CD14-positive monocyte (primary cell): ENCODE results near the gene THBS1. TPM values are rescaled to one million over a fixed set of nuclear protein-coding genes. Genes with fewer than 3 reads are reported as not detected.

Experiments used
- DNase-seq, 3 donors: peaks; one replicate each; pipeline ENCODE4 v3.0.0-alpha.2; 2011 to 2022
- H2AFZ ChIP-seq: 2 replicates; pipeline ENCODE4 v1.6.0; 2012; ENCODE audit warnings: mild to moderate bottlenecking, low read depth, low read length, inconsistent platforms; ENCODE audit not compliant: insufficient read depth, poor library complexity, severe bottlenecking
- H3K27ac ChIP-seq, 2 donors: 1 replicate in 1 of 2; 2 replicates in 1 of 2; pipeline ENCODE4 v1.5.1; 2012 to 2013; ENCODE audit warnings: low read length in 2 of 2, control low read depth in 1 of 2, inconsistent platforms in 1 of 2, low read depth in 1 of 2, mild to moderate bottlenecking in 1 of 2
- H3K27me3 ChIP-seq, 2 donors: one replicate each; pipeline versions ENCODE4 v1.6.0 to v1.6.1; 2011 to 2013; ENCODE audit warnings: low read length in 2 of 2; ENCODE audit not compliant: control insufficient read depth in 2 of 2, insufficient read depth in 2 of 2
- H3K36me3 ChIP-seq, 2 donors: replicated peaks in 1 of 2; 1 replicate in 1 of 2; 2 replicates in 1 of 2; pipeline versions ENCODE4 v1.5.1 to v1.6.1; 2012 to 2013; ENCODE audit warnings: low read length in 2 of 2, control low read depth in 1 of 2, inconsistent platforms in 1 of 2, mild to moderate bottlenecking in 1 of 2; ENCODE audit not compliant: insufficient read depth in 2 of 2, control insufficient read depth in 1 of 2
- H3K4me1 ChIP-seq, 2 donors: 1 replicate in 1 of 2; 2 replicates in 1 of 2; pipeline versions ENCODE4 v1.5.1 to v1.6.1; 2012 to 2013; ENCODE audit warnings: low read length in 2 of 2, control low read depth in 1 of 2, inconsistent platforms in 1 of 2, mild to moderate bottlenecking in 1 of 2, moderate library complexity in 1 of 2; ENCODE audit not compliant: insufficient read depth in 2 of 2, control insufficient read depth in 1 of 2
- H3K4me2 ChIP-seq: replicated peaks from 2 replicates; pipeline ENCODE3; 2012; ENCODE audit warnings: low read length, moderate library complexity, mild to moderate bottlenecking; ENCODE audit not compliant: poor library complexity, severe bottlenecking; ENCODE audit errors: extremely low read depth
- H3K4me3 ChIP-seq, 3 experiments: fragments of 200-600 bp in 1 of 3; sonication (generic) in 1 of 3; replicated peaks in 1 of 3; 1 replicate in 2 of 3; 2 replicates in 1 of 3; pipeline ENCODE4 v1.5.1; 2011 to 2013; ENCODE audit warnings: low read length in 3 of 3, mild to moderate bottlenecking in 3 of 3, control low read depth in 2 of 3, low read depth in 2 of 3, inconsistent platforms in 1 of 3, moderate library complexity in 1 of 3
- H3K79me2 ChIP-seq: 2 replicates; pipeline ENCODE4 v1.6.0; 2012; ENCODE audit warnings: mild to moderate bottlenecking, control low read depth, inconsistent platforms, low read length, moderate library complexity; ENCODE audit not compliant: insufficient read depth
- H3K9ac ChIP-seq: 2 replicates; pipeline ENCODE4 v1.6.0; 2017; ENCODE audit warnings: low read length, mild to moderate bottlenecking; ENCODE audit not compliant: insufficient read depth, poor library complexity, severe bottlenecking
- H3K9me3 ChIP-seq, 2 donors: replicated peaks in 1 of 2; 1 replicate in 1 of 2; 2 replicates in 1 of 2; pipeline versions ENCODE4 v1.5.1 to v1.6.1; 2012 to 2013; ENCODE audit warnings: low read length in 2 of 2, control low read depth in 1 of 2; ENCODE audit not compliant: control insufficient read depth in 1 of 2, insufficient read depth in 1 of 2
- H4K20me1 ChIP-seq: 2 replicates; pipeline ENCODE4 v1.6.0; 2012; ENCODE audit warnings: mild to moderate bottlenecking, low read length, control low read depth, moderate library complexity; ENCODE audit not compliant: insufficient read depth
- H3K27ac Mint-ChIP-seq, 7 donors: one replicate each; pipeline ENCODE4 v1.8.0; 2020; ENCODE audit warnings: mild to moderate bottlenecking in 7 of 7, mixed read lengths in 7 of 7, moderate library complexity in 6 of 7, inconsistent platforms in 2 of 7
- H3K27me3 Mint-ChIP-seq, 3 donors: one replicate each; pipeline ENCODE4 v1.8.0; 2021 to 2022; ENCODE audit warnings: low read depth in 3 of 3, mild to moderate bottlenecking in 3 of 3, mixed read lengths in 3 of 3, moderate library complexity in 3 of 3, inconsistent platforms in 1 of 3
- H3K36me3 Mint-ChIP-seq, 2 donors: one replicate each; pipeline ENCODE4 v1.8.0; 2020; ENCODE audit warnings: mixed read lengths in 2 of 2, inconsistent platforms in 1 of 2, mild to moderate bottlenecking in 1 of 2
- H3K4me1 Mint-ChIP-seq: one replicate; pipeline ENCODE4 v1.8.0; 2020; ENCODE audit warnings: mild to moderate bottlenecking, mixed read lengths
- H3K4me3 Mint-ChIP-seq, 2 donors: one replicate each; pipeline ENCODE4 v1.8.0; 2020; ENCODE audit warnings: mild to moderate bottlenecking in 2 of 2, mixed read lengths in 2 of 2, moderate library complexity in 1 of 2
- H3K9me3 Mint-ChIP-seq, 7 donors: one replicate each; pipeline ENCODE4 v1.8.0; 2020 to 2022; ENCODE audit warnings: mixed read lengths in 7 of 7, mild to moderate bottlenecking in 6 of 7, moderate library complexity in 6 of 7, inconsistent platforms in 2 of 7
- CTCF ChIP-seq: fragments of 200-600 bp; IDR thresholded peaks from one replicate; pipeline ENCODE4 v1.8.0; 2022; ENCODE audit warnings: antibody characterized with exemption, mild to moderate bottlenecking
- WGBS: methylation state at CpG from one replicate; pipeline ENCODE4 v1.1.5; 2013; ENCODE audit warnings: missing lambda C conversion rate; ENCODE audit not compliant: insufficient coverage; 5-methylcytosine and 5-hydroxymethylcytosine counted together
- intact Hi-C, 2 donors: fragments of 100-400 bp; cut with micrococcal nuclease; formaldehyde crosslinking; loops; one replicate each; pipeline versions ENCODE4 v1.15.0 to v1.15.1; 2023
- polyA plus RNA-seq, 3 donors: library from polyadenylated mRNA; depleted of rRNA in 1 of 3; unstranded in 2 of 3; stranded (reverse) in 1 of 3; fragments of 300-500 nt in 2 of 3; fragments of >200 nt in 1 of 3; fragmentation: Illumina TruSeq in 2 of 3; gene quantifications; 1 replicate in 2 of 3; 2 replicates in 1 of 3; pipeline ENCODE4 v1.2.3, GENCODE V29; 2012 to 2021

THBS1 gene
- polyA plus RNA-seq, 3 donors: 0.52 to 151 (median 55.4) TPM

DNA sequence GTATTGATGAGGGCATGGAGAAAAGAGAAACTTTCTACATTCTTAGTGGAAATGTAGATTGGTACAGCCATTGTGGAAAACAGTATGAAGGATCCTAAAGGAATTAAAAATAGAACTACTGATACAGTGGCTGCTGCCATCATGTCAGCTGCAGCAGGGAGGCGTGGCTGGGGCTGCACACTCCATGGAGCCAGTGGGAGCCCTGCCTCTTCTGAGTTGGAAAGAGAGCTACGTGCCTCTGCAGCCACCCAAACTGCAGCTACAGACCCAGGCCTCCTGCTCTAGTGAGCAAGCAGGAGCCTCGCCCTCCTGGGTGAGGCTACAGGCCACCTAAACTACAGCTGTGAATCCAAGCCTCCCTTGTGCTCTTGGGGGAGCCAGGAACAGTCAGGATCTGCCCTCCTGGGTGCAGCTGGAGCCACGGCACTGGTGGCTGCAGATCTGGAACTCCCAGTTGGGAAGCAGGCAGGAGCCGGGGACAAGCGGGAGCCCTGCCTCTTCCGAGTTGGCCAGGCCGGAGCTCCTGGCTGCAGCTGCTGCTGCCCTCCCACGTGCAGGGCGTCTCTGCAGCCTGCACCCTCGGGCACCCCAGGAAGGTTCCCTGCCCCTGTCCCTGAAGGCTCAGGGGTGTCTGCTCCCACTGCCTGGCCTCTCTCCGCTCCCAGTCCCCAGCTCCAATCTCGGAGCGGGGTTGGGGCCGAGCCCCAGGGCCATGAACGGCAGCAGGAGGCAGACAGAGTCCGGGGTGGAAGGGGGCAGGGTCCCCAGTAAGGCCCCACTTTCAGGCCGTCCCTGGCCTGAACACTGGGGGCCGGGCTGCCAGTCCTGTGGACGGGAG, 64.5 kb downstream of the THBS1 start:
- WGBS: 95% methylated on average over 19 of the region's 20 CpGs
- Histone ChIP-seq H3K4me3 (no peak overlapping the region), H3K4me2 (no peak overlapping the region), H3K4me1 (no peaks in the 10 kb centered on the region), H3K9ac (no peak overlapping the region), H3K36me3 (no peaks in the 10 kb centered on the region), H3K27me3 (no peaks in the 10 kb centered on the region), H2AFZ (no peak overlapping the region), H3K9me3 (no peaks in the 10 kb centered on the region), H3K79me2 (no peaks in the 10 kb centered on the region), H4K20me1 (no peaks in the 10 kb centered on the region), H3K27ac (no peak overlapping the region)
- H3K27ac Mint-ChIP-seq: no peak overlapping the region
- H3K36me3 Mint-ChIP-seq: no peaks in the 10 kb centered on the region
- no peaks in the 10 kb centered on the region for H3K9me3 Mint-ChIP-seq
- intact Hi-C loops: no loop called here
- H3K4me3 Mint-ChIP-seq: no peak overlapping the region
- no peak for DNase-seq
- H3K4me1 Mint-ChIP-seq: no peaks in the 10 kb centered on the region
- H3K27me3 Mint-ChIP-seq: peaks cover 0 to 2% (median 1%) of the 10 kb centered on the region in 3 donors
- TF ChIP-seq CTCF: no peak

DNA sequence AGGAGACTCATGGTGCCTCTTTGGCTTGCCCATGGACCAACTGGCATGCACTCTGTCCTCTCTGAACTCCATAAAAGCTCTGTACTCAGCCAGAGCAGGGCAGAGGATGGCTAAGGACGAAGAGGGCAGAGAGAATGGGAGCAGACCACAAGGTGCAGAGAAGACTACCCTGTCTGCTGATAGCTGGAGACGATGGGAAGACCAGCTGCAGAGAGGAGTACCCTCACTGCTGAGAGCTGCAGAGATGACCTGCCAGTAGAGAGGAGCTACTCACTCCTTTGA, 65.0 kb downstream of the THBS1 start:
- H3K36me3 Mint-ChIP-seq: no peaks in the 10 kb centered on the region
- intact Hi-C loops: no loop called here
- H3K4me1 Mint-ChIP-seq: no peaks in the 10 kb centered on the region
- H3K27me3 Mint-ChIP-seq: peaks cover 0 to 1% (median 0%) of the 10 kb centered on the region in 3 donors
- Histone ChIP-seq H3K4me1 (no peaks in the 10 kb centered on the region), H3K79me2 (no peaks in the 10 kb centered on the region), H3K27ac (no peak overlapping the region), H4K20me1 (no peaks in the 10 kb centered on the region), H3K4me2 (no peak overlapping the region), H3K9ac (no peak overlapping the region), H3K9me3 (no peaks in the 10 kb centered on the region), H3K27me3 (no peaks in the 10 kb centered on the region), H3K36me3 (no peaks in the 10 kb centered on the region), H2AFZ (no peak overlapping the region), H3K4me3 (no peak overlapping the region)
- 88% methylated on average over 2 of the region's 2 CpGs for WGBS
- H3K4me3 Mint-ChIP-seq: no peak overlapping the region
- no peaks in the 10 kb centered on the region for H3K9me3 Mint-ChIP-seq
- H3K27ac Mint-ChIP-seq: no peak overlapping the region
- TF ChIP-seq CTCF: no peak
- DNase-seq: no peak
